HepG2 (cell line): Measurements from ENCODE around the gene HDHD3. TPM values are rescaled to one million over a fixed set of nuclear protein-coding genes. Genes with fewer than 3 reads are reported as not detected.

Experiments used
- ATF6 ChIP-seq: sonication (generic); formaldehyde crosslinking; conservative IDR thresholded peaks from 2 replicates; pipeline ENCODE4 v1.4.0; 2020; ENCODE audit warnings: missing genetic modification reagents
- BORCS8-MEF2B ChIP-seq: sonication (generic); formaldehyde crosslinking; IDR thresholded peaks from 2 replicates; pipeline ENCODE4 v1.8.0; 2022; ENCODE audit warnings: mild to moderate bottlenecking, missing genetic modification reagents
- EED ChIP-seq: sonication (generic); formaldehyde crosslinking; IDR thresholded peaks from 2 replicates; pipeline ENCODE4 v1.5.0; 2020; ENCODE audit warnings: mild to moderate bottlenecking, missing genetic modification reagents
- FLYWCH1 ChIP-seq: sonication (generic); formaldehyde crosslinking; IDR thresholded peaks from 2 replicates; pipeline ENCODE4 v1.8.1; 2023; ENCODE audit warnings: mild to moderate bottlenecking, missing genetic modification reagents
- HINFP ChIP-seq: sonication (generic); formaldehyde crosslinking; IDR thresholded peaks from 2 replicates; pipeline ENCODE4 v1.4.0; 2020; ENCODE audit warnings: low read depth, mild to moderate bottlenecking, missing genetic modification reagents
- IRX3 ChIP-seq: sonication (generic); formaldehyde crosslinking; IDR thresholded peaks from 2 replicates; pipeline ENCODE4 v1.8.1; 2023; ENCODE audit warnings: mild to moderate bottlenecking, low read depth, missing genetic modification reagents, borderline replicate concordance
- KAT2B ChIP-seq: fragments of 150-350 bp; IDR thresholded peaks from 2 replicates; pipeline ENCODE4 v1.6.1; 2014; ENCODE audit warnings: low read depth, low read length, borderline replicate concordance
- MBNL3 ChIP-seq: fragments of 250-450 bp; sonication (Bioruptor Pico); conservative IDR thresholded peaks from 2 replicates; pipeline ENCODE4 v1.8.0; 2022; ENCODE audit warnings: mild to moderate bottlenecking, inconsistent platforms
- PLRG1 ChIP-seq: fragments of 450-650 bp; conservative IDR thresholded peaks from 2 replicates; pipeline ENCODE4 v1.6.1; 2016
- RNF2 ChIP-seq: fragments of 450-650 bp; conservative IDR thresholded peaks from 2 replicates; pipeline ENCODE4 v1.6.1; 2016; ENCODE audit warnings: low read depth
- ZNF124 ChIP-seq: sonication (generic); formaldehyde crosslinking; IDR thresholded peaks from 2 replicates; pipeline ENCODE4 v1.4.0; 2020; ENCODE audit warnings: missing genetic modification reagents
- ZNF331 ChIP-seq: sonication (generic); formaldehyde crosslinking; IDR thresholded peaks from 2 replicates; pipeline ENCODE4 v1.4.0; 2020; ENCODE audit warnings: missing genetic modification reagents
- ZNF546 ChIP-seq: sonication (generic); formaldehyde crosslinking; conservative IDR thresholded peaks from 2 replicates; pipeline ENCODE4 v1.8.1; 2023; ENCODE audit warnings: mild to moderate bottlenecking, missing genetic modification reagents
- ZNF576 ChIP-seq: sonication (generic); formaldehyde crosslinking; IDR thresholded peaks from 2 replicates; pipeline ENCODE4 v1.4.0; 2020; ENCODE audit warnings: mild to moderate bottlenecking, missing genetic modification reagents
- ZNF598 ChIP-seq: sonication (generic); formaldehyde crosslinking; IDR thresholded peaks from 2 replicates; pipeline ENCODE4 v1.5.1; 2020; ENCODE audit warnings: mild to moderate bottlenecking, missing genetic modification reagents, borderline replicate concordance
- ZXDC ChIP-seq: sonication (generic); formaldehyde crosslinking; IDR thresholded peaks from 2 replicates; pipeline ENCODE4 v1.5.0; 2020; ENCODE audit warnings: mild to moderate bottlenecking, missing genetic modification reagents
- polyA plus RNA-seq, 8 experiments: library from polyadenylated mRNA; depleted of rRNA in 3 of 8; stranded (reverse) in 7 of 8; unstranded in 1 of 8; fragments of >200 nt; fragmentation: Illumina TruSeq in 4 of 8; extraction: Trizol in 4 of 8; gene quantifications; 2 replicates each; pipeline versions ENCODE4 v1.2.1 to v1.2.3, GENCODE V29; 2011 to 2016; ENCODE audit warnings: low read depth in 4 of 8, missing spikeins in 1 of 8, mixed read lengths in 1 of 8; ENCODE audit not compliant: insufficient read depth in 1 of 8
- total RNA-seq, 5 experiments: library from RNA; depleted of rRNA; stranded (reverse); fragments of >200 nt; fragmentation: Illumina TruSeq; extraction: Trizol; gene quantifications; 2 replicates each; pipeline ENCODE4 v1.2.3, GENCODE V29; 2016; ENCODE audit warnings: low read depth in 1 of 5

Gene HDHD3
- total and polyA plus RNA-seq, 2 of the 13 experiments (the other 11 are each of a cell fraction or from before 2014, with no cell fraction given), result 23.1 to 38.5 TPM

GRCh38 chr9:113381909-113382411 lies 5.2 kb upstream of the HDHD3 start (continued):
- TF ChIP-seq ZXDC, result no peak
- no peak for TF ChIP-seq ZNF598 (CRISPR knock-in tag)
- no peak for TF ChIP-seq KAT2B
- no peak for TF ChIP-seq EED (CRISPR knock-in tag)
- peak; percentile 93 for TF ChIP-seq ZNF331 (CRISPR knock-in tag)
- no peak for TF ChIP-seq MBNL3 (CRISPR knock-in tag)
- no peak for TF ChIP-seq BORCS8-MEF2B (CRISPR knock-in tag)
- TF ChIP-seq RNF2, result no peak
- TF ChIP-seq HINFP (CRISPR knock-in tag), result no peak
- no peak for TF ChIP-seq PLRG1
- TF ChIP-seq IRX3 (CRISPR knock-in tag), result no peak
- no peak for TF ChIP-seq ZNF546 (CRISPR knock-in tag)
- no peak for TF ChIP-seq ZNF124 (CRISPR knock-in tag)
- no peak for TF ChIP-seq ZNF576 (CRISPR knock-in tag)
- no peak for TF ChIP-seq ATF6 (CRISPR knock-in tag)
- no peak for TF ChIP-seq FLYWCH1 (CRISPR knock-in tag)
